Trophoblast cell (in vitro differentiated cells and primary cell): ENCODE results near the gene HNRNPC.

Experiments
- DNase-seq, 2 donors: peaks; one replicate each; pipeline ENCODE4 v3.0.0-alpha.2; 2016
- H2AFZ ChIP-seq: 2 replicates; pipeline ENCODE4 v1.6.1; 2013; ENCODE audit warnings: low read length, moderate library complexity, mild to moderate bottlenecking; ENCODE audit not compliant: insufficient read depth, poor library complexity
- H2AK5ac ChIP-seq: 2 replicates; pipeline ENCODE4 v1.6.1; 2013; ENCODE audit warnings: mild to moderate bottlenecking, low read length
- H2BK120ac ChIP-seq: 2 replicates; pipeline ENCODE4 v1.6.1; 2013; ENCODE audit warnings: low read length, mild to moderate bottlenecking, moderate library complexity; ENCODE audit not compliant: insufficient read depth, poor library complexity
- H2BK12ac ChIP-seq: 2 replicates; pipeline ENCODE4 v1.6.1; 2013; ENCODE audit warnings: mild to moderate bottlenecking, low read length, moderate library complexity
- H2BK5ac ChIP-seq: 2 replicates; pipeline ENCODE4 v1.6.1; 2013; ENCODE audit warnings: low read length, low read depth, moderate library complexity, mild to moderate bottlenecking; ENCODE audit not compliant: poor library complexity
- H3K14ac ChIP-seq: 2 replicates; pipeline ENCODE4 v1.6.1; 2013; ENCODE audit warnings: mild to moderate bottlenecking, low read length
- H3K18ac ChIP-seq: 2 replicates; pipeline ENCODE4 v1.6.1; 2013; ENCODE audit warnings: mild to moderate bottlenecking, low read length
- H3K23ac ChIP-seq: 2 replicates; pipeline ENCODE4 v1.6.1; 2013; ENCODE audit warnings: low read length
- H3K27ac ChIP-seq: 2 replicates; pipeline ENCODE4 v1.5.1; 2013; ENCODE audit warnings: low read depth, mild to moderate bottlenecking, inconsistent platforms, low read length, moderate library complexity
- H3K27me3 ChIP-seq: 2 replicates; pipeline ENCODE4 v1.6.1; 2013; ENCODE audit warnings: inconsistent platforms, mild to moderate bottlenecking, low read length, moderate library complexity; ENCODE audit not compliant: insufficient read depth
- H3K36me3 ChIP-seq, 2 experiments: 1 replicate in 1 of 2; 2 replicates in 1 of 2; pipeline ENCODE4 v1.6.1; 2013; ENCODE audit warnings: low read length in 2 of 2, mild to moderate bottlenecking in 2 of 2, moderate library complexity in 1 of 2; ENCODE audit not compliant: insufficient read depth in 2 of 2, control insufficient read depth in 1 of 2
- H3K4ac ChIP-seq: 2 replicates; pipeline ENCODE4 v1.6.1; 2013; ENCODE audit warnings: low read depth, mild to moderate bottlenecking, low read length, moderate library complexity
- H3K4me1 ChIP-seq, 2 experiments: 1 replicate in 1 of 2; 2 replicates in 1 of 2; pipeline ENCODE4 v1.6.1; 2013; ENCODE audit warnings: low read length in 2 of 2, mild to moderate bottlenecking in 2 of 2, moderate library complexity in 1 of 2; ENCODE audit not compliant: insufficient read depth in 2 of 2, control insufficient read depth in 1 of 2
- H3K4me2 ChIP-seq: 2 replicates; pipeline ENCODE4 v1.6.1; 2013; ENCODE audit warnings: inconsistent platforms, mild to moderate bottlenecking, low read length, moderate library complexity
- H3K4me3 ChIP-seq: 2 replicates; pipeline ENCODE4 v1.5.1; 2013; ENCODE audit warnings: mild to moderate bottlenecking, low read depth, low read length, inconsistent platforms
- H3K79me1 ChIP-seq: one replicate; pipeline ENCODE4 v1.6.1; 2013; ENCODE audit warnings: low read length
- H3K79me2 ChIP-seq: 2 replicates; pipeline ENCODE4 v1.6.1; 2013; ENCODE audit warnings: low read length, mild to moderate bottlenecking; ENCODE audit not compliant: control insufficient read depth, insufficient read depth, poor library complexity
- H3K9ac ChIP-seq: 2 replicates; pipeline ENCODE4 v1.6.1; 2013; ENCODE audit warnings: mild to moderate bottlenecking, low read length
- H3K9me3 ChIP-seq: 2 replicates; pipeline ENCODE4 v1.6.1; 2013; ENCODE audit warnings: low read depth, mild to moderate bottlenecking, control low read depth, inconsistent platforms, low read length; ENCODE audit not compliant: insufficient read depth
- H4K12ac ChIP-seq: 2 replicates; pipeline ENCODE4 v1.6.1; 2013; ENCODE audit warnings: low read depth, mild to moderate bottlenecking, low read length, moderate library complexity
- H4K8ac ChIP-seq: 2 replicates; pipeline ENCODE4 v1.6.1; 2013; ENCODE audit warnings: low read depth, mild to moderate bottlenecking, low read length, moderate library complexity
- H4K91ac ChIP-seq: one replicate; pipeline ENCODE4 v1.6.1; 2013; ENCODE audit warnings: low read depth, mild to moderate bottlenecking, low read length, moderate library complexity
- WGBS: extraction: QIAGEN DNeasy Blood & Tissue Kit; methylation state at CpG from one replicate; pipeline ENCODE4 v1.1.7; 2013; ENCODE audit warnings: missing lambda C conversion rate; ENCODE audit not compliant: insufficient read length, insufficient coverage; ENCODE audit errors: extremely low coverage; 5-methylcytosine and 5-hydroxymethylcytosine counted together

Gene HNRNPC

GRCh38 chr14:21251215-21251614 lies 18.0 kb downstream of the HNRNPC start:
- no peak overlapping the region for H2AK5ac ChIP-seq
- H3K9me3 ChIP-seq: no peaks in the 10 kb centered on the region
- H2BK12ac ChIP-seq: no peak overlapping the region
- peaks cover 0 to 2% of the 10 kb centered on the region in 2 experiments for H3K4me1 ChIP-seq
- WGBS: no CpG with 5 or more reads among the region's 5 CpGs
- H3K4me2 ChIP-seq: no peak overlapping the region
- peaks cover 21% of the 10 kb centered on the region for H3K79me2 ChIP-seq
- H4K8ac ChIP-seq: no peak overlapping the region
- H3K27me3 ChIP-seq: no peaks in the 10 kb centered on the region
- no peak overlapping the region for H4K91ac ChIP-seq
- no peak overlapping the region for H2BK5ac ChIP-seq
- no peak overlapping the region for H3K27ac ChIP-seq
- no peak overlapping the region for H3K23ac ChIP-seq
- no peak for DNase-seq
- peaks cover 34 to 36% of the 10 kb centered on the region in 2 experiments for H3K36me3 ChIP-seq
- H2BK120ac ChIP-seq: no peak overlapping the region
- H3K4me3 ChIP-seq: no peak overlapping the region
- no peak overlapping the region for H4K12ac ChIP-seq
- H3K79me1 ChIP-seq: no peaks in the 10 kb centered on the region
- peak overlapping the region; percentile 72 for H3K4ac ChIP-seq
- no peak overlapping the region for H2AFZ ChIP-seq
- H3K14ac ChIP-seq: no peak overlapping the region
- no peak overlapping the region for H3K18ac ChIP-seq
- H3K9ac ChIP-seq: no peak overlapping the region

- Histone ChIP-seq H3K4me3 (no peak overlapping the region), H3K27ac (no peak overlapping the region), H3K79me1 (no peaks in the 10 kb centered on the region), H2AFZ (no peak overlapping the region), H2BK120ac (no peak overlapping the region), H4K8ac (no peak overlapping the region), H3K18ac (no peak overlapping the region), H3K27me3 (no peaks in the 10 kb centered on the region), H2AK5ac (no peak overlapping the region), H2BK12ac (no peak overlapping the region), H3K36me3 (peaks cover 41 to 44% of the 10 kb centered on the region in 2 experiments), H3K14ac (no peak overlapping the region), H3K4me1 (peaks cover 0 to 2% of the 10 kb centered on the region in 2 experiments), H3K9me3 (no peaks in the 10 kb centered on the region), H3K4ac (peak overlapping the region; percentile 99), H3K79me2 (peaks cover 24% of the 10 kb centered on the region), H4K91ac (no peak overlapping the region), H3K4me2 (no peak overlapping the region), H4K12ac (no peak overlapping the region), H2BK5ac (no peak overlapping the region), H3K9ac (no peak overlapping the region), H3K23ac (no peak overlapping the region)
- no CpG with 5 or more reads among the region's 8 CpGs for WGBS
- peak; percentile 47 to 89 for DNase-seq
Observed at GRCh38 chr14:21248739-21249411, 20.4 kb downstream of the HNRNPC start.

GRCh38 chr14:21248338-21248737 lies 20.9 kb downstream of the HNRNPC start:
- peak overlapping the region; percentile 43 for H4K12ac ChIP-seq
- no peak overlapping the region for H2AFZ ChIP-seq
- no peaks in the 10 kb centered on the region for H3K79me1 ChIP-seq
- no peak overlapping the region for H2BK5ac ChIP-seq
- no peak overlapping the region for H3K4me2 ChIP-seq
- no peak overlapping the region for H2BK12ac ChIP-seq
- no peak overlapping the region for H3K27ac ChIP-seq
- H3K4me1 ChIP-seq: peaks cover 0 to 2% of the 10 kb centered on the region in 2 experiments
- no peak overlapping the region for H4K8ac ChIP-seq
- no peak overlapping the region for H2BK120ac ChIP-seq
- no peak overlapping the region for H4K91ac ChIP-seq
- H3K9ac ChIP-seq: no peak overlapping the region
- no peaks in the 10 kb centered on the region for H3K27me3 ChIP-seq
- H3K4me3 ChIP-seq: no peak overlapping the region
- peaks cover 38 to 41% of the 10 kb centered on the region in 2 experiments for H3K36me3 ChIP-seq
- peak; percentile 43 to 82 for DNase-seq
- no peak overlapping the region for H3K18ac ChIP-seq
- H3K79me2 ChIP-seq: peaks cover 21% of the 10 kb centered on the region
- H3K23ac ChIP-seq: no peak overlapping the region
- no peak overlapping the region for H3K14ac ChIP-seq
- H2AK5ac ChIP-seq: no peak overlapping the region
- H3K4ac ChIP-seq: peak overlapping the region; percentile 88
- WGBS: no CpG with 5 or more reads among the region's 1 CpG
- no peaks in the 10 kb centered on the region for H3K9me3 ChIP-seq

GRCh38 chr14:21245813-21246212 lies 23.4 kb downstream of the HNRNPC start:
- H3K18ac ChIP-seq: no peak overlapping the region
- no peak overlapping the region for H4K12ac ChIP-seq
- no peak overlapping the region for H3K27ac ChIP-seq
- no peak overlapping the region for H2AK5ac ChIP-seq
- peaks cover 0 to 2% of the 10 kb centered on the region in 2 experiments for H3K4me1 ChIP-seq
- WGBS: no CpG with 5 or more reads among the region's 7 CpGs
- H3K9me3 ChIP-seq: no peaks in the 10 kb centered on the region
- H3K79me2 ChIP-seq: peaks cover 20% of the 10 kb centered on the region
- H3K27me3 ChIP-seq: no peaks in the 10 kb centered on the region
- H3K23ac ChIP-seq: no peak overlapping the region
- H2BK12ac ChIP-seq: no peak overlapping the region
- peak overlapping the region; percentile 13 for H3K4ac ChIP-seq
- no peak overlapping the region for H4K91ac ChIP-seq
- no peak overlapping the region for H3K9ac ChIP-seq
- no peak overlapping the region for H4K8ac ChIP-seq
- no peak overlapping the region for H3K4me2 ChIP-seq
- no peak overlapping the region for H2AFZ ChIP-seq
- H2BK120ac ChIP-seq: no peak overlapping the region
- H3K36me3 ChIP-seq: peaks cover 31 to 37% of the 10 kb centered on the region in 2 experiments
- no peak overlapping the region for H3K4me3 ChIP-seq
- H3K14ac ChIP-seq: no peak overlapping the region
- no peaks in the 10 kb centered on the region for H3K79me1 ChIP-seq
- H2BK5ac ChIP-seq: no peak overlapping the region
- no peak for DNase-seq
